ENCODE measurements around the gene NDUFV3.

GRCh38 chr21:42921927-42922326 lies 28.8 kb downstream of the NDUFV3 start:
- TF ChIP-seq CTCF (IDR thresholded peaks at IDR 0.05; ENCODE audit: borderline replicate concordance, extremely low read depth, low read length, poor library complexity, severe bottlenecking) (no peak), EZH2 (IDR thresholded peaks at IDR 0.05; ENCODE audit: borderline replicate concordance, low read depth, low read length, severe bottlenecking) (no peak)
